Astrocyte of the cerebellum (primary cell): Measurements from ENCODE around the gene TGFBR3.

ENCODE experiments used
- DNase-seq: peaks from one replicate; pipeline ENCODE4 v3.0.0-alpha.2; 2011; ENCODE audit warnings: low read depth
- H3K4me3 ChIP-seq: 2 replicates; pipeline ENCODE4 v1.5.1; 2011; ENCODE audit warnings: mild to moderate bottlenecking, low read depth, low read length, moderate library complexity
- in situ Hi-C: cut with HindIII; loops from 2 replicates; pipeline ENCODE4 v1.10.0; 2017; ENCODE audit warnings: low sequenced_read_pairs
- TF ChIP-seq, protein P1 (sequence below): IDR thresholded peaks from 2 replicates; pipeline ENCODE4 v1.5.1; 2012; ENCODE audit warnings: low read length, low read depth, moderate library complexity, mild to moderate bottlenecking; ENCODE audit errors: missing control alignments

The TGFBR3 gene

DNA sequence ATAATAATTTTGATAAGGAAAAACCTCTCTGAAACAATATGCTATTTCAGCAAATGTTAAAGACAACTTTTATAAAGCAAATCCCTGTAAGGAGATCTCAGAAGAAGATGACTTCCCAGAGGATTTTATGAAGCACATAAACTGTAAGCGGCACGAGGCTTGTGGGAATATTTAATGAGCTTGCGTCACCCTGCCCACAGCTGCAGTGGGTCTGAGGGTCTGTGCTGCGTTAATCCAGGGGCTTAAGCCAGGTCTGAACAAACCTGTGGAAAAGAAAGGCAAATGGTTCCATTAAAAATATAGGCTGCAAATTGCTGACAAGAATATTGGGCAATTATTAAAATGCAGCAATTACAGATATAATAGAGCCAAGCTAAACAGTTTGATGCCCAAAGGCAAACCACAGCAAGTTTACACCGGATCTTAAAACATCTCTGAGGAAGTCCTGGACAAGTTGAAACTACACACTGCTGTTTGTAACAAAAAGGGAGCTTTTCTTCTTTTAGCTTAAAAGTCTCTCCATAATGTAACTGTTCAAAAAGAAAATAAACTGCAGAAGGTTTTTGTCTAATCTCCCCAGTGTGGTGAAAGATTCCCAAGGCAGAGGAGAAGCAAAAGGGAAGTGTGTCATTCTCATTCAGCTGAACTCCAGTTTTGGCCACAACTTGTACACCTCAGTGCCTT lies 21.8 kb downstream of the TGFBR3 start:
- H3K4me3 ChIP-seq, result no peak overlapping the region
- DNase-seq, result no peak
- TF ChIP-seq, protein P1, sequence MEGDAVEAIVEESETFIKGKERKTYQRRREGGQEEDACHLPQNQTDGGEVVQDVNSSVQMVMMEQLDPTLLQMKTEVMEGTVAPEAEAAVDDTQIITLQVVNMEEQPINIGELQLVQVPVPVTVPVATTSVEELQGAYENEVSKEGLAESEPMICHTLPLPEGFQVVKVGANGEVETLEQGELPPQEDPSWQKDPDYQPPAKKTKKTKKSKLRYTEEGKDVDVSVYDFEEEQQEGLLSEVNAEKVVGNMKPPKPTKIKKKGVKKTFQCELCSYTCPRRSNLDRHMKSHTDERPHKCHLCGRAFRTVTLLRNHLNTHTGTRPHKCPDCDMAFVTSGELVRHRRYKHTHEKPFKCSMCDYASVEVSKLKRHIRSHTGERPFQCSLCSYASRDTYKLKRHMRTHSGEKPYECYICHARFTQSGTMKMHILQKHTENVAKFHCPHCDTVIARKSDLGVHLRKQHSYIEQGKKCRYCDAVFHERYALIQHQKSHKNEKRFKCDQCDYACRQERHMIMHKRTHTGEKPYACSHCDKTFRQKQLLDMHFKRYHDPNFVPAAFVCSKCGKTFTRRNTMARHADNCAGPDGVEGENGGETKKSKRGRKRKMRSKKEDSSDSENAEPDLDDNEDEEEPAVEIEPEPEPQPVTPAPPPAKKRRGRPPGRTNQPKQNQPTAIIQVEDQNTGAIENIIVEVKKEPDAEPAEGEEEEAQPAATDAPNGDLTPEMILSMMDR, result no peak
- in situ Hi-C loops, result no loop called here

DNA sequence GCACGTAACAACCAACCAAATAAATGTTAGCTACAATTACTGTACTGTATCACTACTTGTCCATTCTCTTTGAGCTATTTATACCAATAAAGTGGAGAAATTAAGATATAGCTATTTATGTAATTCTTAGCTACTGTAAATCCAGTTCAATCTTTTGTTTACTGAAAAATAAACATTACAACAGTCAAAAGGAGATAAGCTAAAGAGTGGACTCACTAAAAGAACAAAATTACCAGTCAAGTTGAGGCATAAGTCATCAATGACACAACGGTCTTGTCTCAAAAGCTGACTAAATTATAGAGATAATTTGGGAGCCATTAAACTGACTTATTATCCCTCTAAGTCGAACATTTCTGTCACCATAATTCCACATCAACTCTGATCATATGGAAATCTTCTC lies 22.5 kb downstream of the TGFBR3 start:
- in situ Hi-C loops, result no loop called here
- H3K4me3 ChIP-seq, result no peak overlapping the region
- TF ChIP-seq, protein P1, result no peak
- no peak for DNase-seq

DNA sequence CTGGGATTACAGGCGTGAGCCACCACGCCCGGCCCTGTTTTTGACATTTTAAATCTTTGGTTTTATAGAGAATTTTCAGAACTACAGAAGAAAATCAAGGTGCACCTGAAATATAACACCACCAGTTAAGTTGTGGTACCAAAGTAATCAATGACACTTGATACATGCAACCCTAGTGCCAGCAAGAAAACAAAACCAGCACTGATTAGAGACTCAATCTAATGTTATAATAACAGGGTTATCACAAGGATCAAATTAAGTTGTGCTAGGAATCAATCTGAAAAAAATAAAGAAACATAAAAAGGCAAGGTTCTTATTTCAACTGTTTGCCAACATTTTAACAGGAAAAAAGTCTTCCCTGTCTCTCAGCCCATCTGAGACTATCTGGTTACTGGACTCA lies 23.8 kb downstream of the TGFBR3 start:
- no peak overlapping the region for H3K4me3 ChIP-seq
- TF ChIP-seq, protein P1, result no peak
- in situ Hi-C loops, result no loop called here
- no peak for DNase-seq

DNA sequence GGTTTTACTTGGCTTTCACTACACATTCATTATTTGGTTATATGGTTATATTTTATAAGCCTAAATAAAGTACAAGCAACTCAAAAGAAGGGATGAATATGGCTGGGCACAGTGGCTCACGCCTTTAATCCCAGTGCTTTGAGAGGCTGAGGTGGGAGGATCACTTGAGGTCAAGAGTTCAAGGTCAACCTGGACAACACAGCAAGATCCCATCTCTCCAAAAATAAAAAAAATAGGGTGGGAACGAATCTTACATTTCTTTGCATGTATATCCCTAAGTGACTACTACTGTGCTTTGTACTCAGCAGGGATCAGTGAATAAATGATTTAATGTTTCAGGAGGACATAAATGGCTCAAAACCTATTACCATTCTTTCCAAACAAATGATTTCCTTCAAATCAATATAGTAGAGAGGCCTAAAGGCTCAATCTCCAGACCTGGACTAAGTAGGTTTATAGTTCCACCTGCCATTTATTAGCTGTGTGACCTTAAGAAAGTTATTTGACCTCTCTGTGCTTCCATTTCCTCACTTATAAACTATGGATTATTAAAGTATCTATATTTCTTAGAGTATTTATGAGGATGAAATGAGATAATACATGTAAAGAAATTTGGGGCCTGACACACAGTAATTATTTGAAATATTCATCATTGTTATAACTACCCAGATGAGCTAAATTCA lies 28.3 kb downstream of the TGFBR3 start:
- in situ Hi-C loops, result no loop called here
- TF ChIP-seq, protein P1, result no peak
- no peak overlapping the region for H3K4me3 ChIP-seq
- DNase-seq, result no peak

DNA sequence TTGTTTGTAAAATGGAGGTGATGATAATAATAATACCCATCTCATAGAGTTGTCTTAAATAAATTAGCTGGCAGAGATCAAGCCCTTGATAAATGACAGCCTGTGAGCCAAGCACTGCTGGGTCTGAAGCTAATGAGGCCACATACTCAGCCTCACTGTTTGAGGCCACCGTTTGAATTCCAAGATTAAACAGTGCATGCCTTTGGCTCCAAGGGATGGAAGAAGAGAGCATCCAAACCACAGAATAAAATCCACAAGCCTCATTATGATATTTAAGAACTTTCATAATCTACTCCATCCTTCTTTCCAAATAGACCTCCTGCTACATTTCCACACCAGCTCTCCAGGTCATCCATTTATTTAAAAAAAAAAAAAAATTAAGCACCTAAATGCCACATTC lies 29.0 kb downstream of the TGFBR3 start:
- H3K4me3 ChIP-seq, result no peak overlapping the region
- TF ChIP-seq, protein P1, result no peak
- in situ Hi-C loops, result no loop called here
- DNase-seq, result peak; percentile 42

DNA sequence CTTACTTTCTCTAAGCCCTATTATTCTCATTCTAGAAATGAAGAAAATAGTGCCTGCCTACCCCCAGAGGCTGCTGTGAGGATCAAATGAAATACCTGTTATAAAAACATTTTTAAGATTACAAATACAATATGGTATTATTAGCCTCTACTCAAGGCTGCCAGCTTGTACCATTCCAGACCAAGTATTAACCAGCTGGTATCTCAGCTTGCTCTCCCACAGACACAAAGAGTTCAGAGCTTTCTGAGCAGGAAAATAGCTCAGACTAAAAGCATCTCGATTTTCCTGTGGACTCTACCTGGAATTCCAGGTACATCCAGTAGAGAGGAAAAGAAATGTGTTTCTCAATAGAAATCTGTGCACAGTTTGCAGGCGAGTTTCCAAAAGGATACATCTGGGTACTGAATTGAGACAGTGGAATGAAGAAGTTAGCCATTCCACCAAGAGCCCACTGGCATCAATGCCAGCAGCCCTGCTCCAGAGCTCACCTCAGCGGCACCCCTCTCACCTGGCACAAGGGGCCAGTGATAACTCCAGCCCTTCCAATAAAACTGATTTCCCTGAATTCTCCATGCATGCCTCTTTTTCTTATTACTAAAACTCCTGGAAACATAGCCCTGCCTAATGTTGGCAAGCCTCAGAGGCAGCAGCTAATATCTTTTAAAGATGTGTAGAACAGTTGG lies 31.0 kb downstream of the TGFBR3 start:
- TF ChIP-seq, protein P1, result no peak
- H3K4me3 ChIP-seq, result no peak overlapping the region
- DNase-seq, result no peak
- in situ Hi-C loops, result no loop called here
